ENCODE results near the gene CLDN20. TPM values are rescaled to one million over a fixed set of nuclear protein-coding genes. Genes with fewer than 3 reads are reported as not detected.
"Not testable (repeated sequence)": the region's sequence is repeated elsewhere in the genome, so short reads cannot be mapped to it uniquely, and the experiment has no call there.

The CLDN20 gene
- total RNA-seq, result not detected

- Histone ChIP-seq H3K27me3 (no peaks in the 10 kb centered on the region), H3K4me1 (peaks cover 12% of the 10 kb centered on the region), H3K9me3 (no peaks in the 10 kb centered on the region), H3K27ac (peak within 1 kb of the TSS; percentile 15), H3K4me3 (no peak within 1 kb of the TSS), H3K36me3 (peaks cover 0 to 13% of the 10 kb centered on the region in 2 donors)
- DNase-seq (ENCODE audit: extremely low spot score in 2 of 2), result no peak
- intact Hi-C loops (cut with DNase I), result no loop called here
- no peak for TF ChIP-seq CTCF (IDR thresholded peaks at IDR 0.05)
- TF ChIP-seq POLR2AphosphoS5 (IDR thresholded peaks at IDR 0.05; ENCODE audit: insufficient read depth in 1 of 2, low read depth in 1 of 2), result no peak
- no peak for TF ChIP-seq POLR2A (IDR thresholded peaks at IDR 0.05)
Observed at GRCh38 chr6:155263373-155264063, at the start of gene CLDN20. TSS of gene CLDN20 (plus strand) at chr6:155264013. CDS start at chr6:155275720, 11,707 bp downstream.

GRCh38 chr6:155215906-155216305 lies 47.9 kb upstream of the CLDN20 start:
- intact Hi-C loops (cut with DNase I), result no loop called here
- H3K4me1 ChIP-seq, result peaks cover 9% of the 10 kb centered on the region
- H3K9me3 ChIP-seq, result no peaks in the 10 kb centered on the region
- H3K27me3 ChIP-seq, result no peaks in the 10 kb centered on the region
- no peak overlapping the region for H3K4me3 ChIP-seq
- DNase-seq (ENCODE audit: extremely low spot score in 2 of 2), result no peak
- TF ChIP-seq POLR2A (IDR thresholded peaks at IDR 0.05), result no peak
- TF ChIP-seq CTCF (IDR thresholded peaks at IDR 0.05), result no peak
- no peak for TF ChIP-seq POLR2AphosphoS5 (IDR thresholded peaks at IDR 0.05; ENCODE audit: insufficient read depth in 1 of 2, low read depth in 1 of 2)
- no peaks in the 10 kb centered on the region for H3K36me3 ChIP-seq
- H3K27ac ChIP-seq, result no peak overlapping the region

- no peak overlapping the region for H3K4me3 ChIP-seq
- no peak for TF ChIP-seq POLR2AphosphoS5 (IDR thresholded peaks at IDR 0.05; ENCODE audit: insufficient read depth in 1 of 2, low read depth in 1 of 2)
- TF ChIP-seq CTCF (IDR thresholded peaks at IDR 0.05), result no peak
- no peak for TF ChIP-seq POLR2A (IDR thresholded peaks at IDR 0.05)
- H3K27me3 ChIP-seq, result no peaks in the 10 kb centered on the region
- no peaks in the 10 kb centered on the region for H3K36me3 ChIP-seq
- no peak for DNase-seq (ENCODE audit: extremely low spot score in 2 of 2)
- intact Hi-C loops (cut with DNase I), result no loop called here
- peaks cover 9% of the 10 kb centered on the region for H3K4me1 ChIP-seq
- no peaks in the 10 kb centered on the region for H3K9me3 ChIP-seq
- H3K27ac ChIP-seq, result no peak overlapping the region
Observed at GRCh38 chr6:155216312-155217046, 47.3 kb upstream of the CLDN20 start.

- H3K4me1 ChIP-seq; H3K27ac ChIP-seq; H3K4me3 ChIP-seq; intact Hi-C loops (cut with DNase I); H3K9me3 ChIP-seq; DNase-seq (ENCODE audit: extremely low spot score in 2 of 2); H3K27me3 ChIP-seq; H3K36me3 ChIP-seq: not testable (repeated sequence)
Observed at GRCh38 chr6:155218711-155219110, 45.1 kb upstream of the CLDN20 start.

GRCh38 chr6:155219299-155219698 lies 44.5 kb upstream of the CLDN20 start:
- DNase-seq (ENCODE audit: extremely low spot score in 2 of 2), result no peak
- H3K27ac ChIP-seq, result no peak overlapping the region

More at GRCh38 chr6:155219299-155219698, 44.5 kb upstream of the CLDN20 start:
- H3K9me3 ChIP-seq, result no peaks in the 10 kb centered on the region
- H3K27me3 ChIP-seq, result no peaks in the 10 kb centered on the region
- H3K36me3 ChIP-seq, result no peaks in the 10 kb centered on the region
- peaks cover 9% of the 10 kb centered on the region for H3K4me1 ChIP-seq
- TF ChIP-seq POLR2AphosphoS5 (IDR thresholded peaks at IDR 0.05; ENCODE audit: insufficient read depth in 1 of 2, low read depth in 1 of 2) (no peak), CTCF (IDR thresholded peaks at IDR 0.05) (no peak), POLR2A (IDR thresholded peaks at IDR 0.05) (no peak)
- H3K4me3 ChIP-seq, result no peak overlapping the region
- intact Hi-C loops (cut with DNase I), result no loop called here
